ENCODE results near the gene TXNDC12.

TXNDC12 gene

GRCh38 chr1:52055066-52055865 lies at the start of gene TXNDC12:
Gene TXNDC12, minus strand, starts transcription at chr1:52055191. Its CDS starts 95 bp downstream, at chr1:52055096.
- H3K27me3 ChIP-seq (ENCODE audit: low read length) = no peaks in the 10 kb centered on the region
- no peaks in the 10 kb centered on the region for H3K9me3 ChIP-seq (ENCODE audit: insufficient read depth, low read length)
- no peak for TF ChIP-seq EZH2phosphoT487 (conservative IDR thresholded peaks at IDR 0.05; ENCODE audit: low read length)
- H3F3A ChIP-seq (ENCODE audit: insufficient read depth) = peaks cover 9% of the 10 kb centered on the region
- peaks cover 77% of the 10 kb centered on the region for H3K79me2 ChIP-seq (ENCODE audit: insufficient read depth, low read length)
- H4K20me1 ChIP-seq (ENCODE audit: low read depth, low read length) = peaks cover 3% of the 10 kb centered on the region; the same call in 1 of the 2 replicates
- H3K9me2 ChIP-seq (replicated peaks; ENCODE audit: insufficient read depth, low read length) = no peaks in the 10 kb centered on the region
- peak within 1 kb of the TSS; percentile 82 for H2AFZ ChIP-seq (ENCODE audit: low read depth, low read length, severe bottlenecking)
- H3K9ac ChIP-seq (ENCODE audit: low read length) = peak within 1 kb of the TSS; percentile 83
- peak within 1 kb of the TSS; percentile 73 for H3K27ac ChIP-seq (ENCODE audit: low read depth, low read length)
- no peaks in the 10 kb centered on the region; the same call in 1 of the 2 replicates for H3K36me3 ChIP-seq (ENCODE audit: low read length)
- H3K4me3 ChIP-seq (ENCODE audit: insufficient read depth, low read length, poor library complexity, severe bottlenecking) = peak within 1 kb of the TSS; percentile 77
- peak within 1 kb of the TSS; percentile 94 for H3K4me2 ChIP-seq (ENCODE audit: low read depth, low read length, poor library complexity, severe bottlenecking)

GRCh38 chr1:52102336-52103013 lies 47.5 kb upstream of the TXNDC12 start:
- Histone ChIP-seq H3K36me3 (ENCODE audit: low read length) (no peaks in the 10 kb centered on the region), H3F3A (ENCODE audit: insufficient read depth) (no peaks in the 10 kb centered on the region), H3K9me2 (replicated peaks; ENCODE audit: insufficient read depth, low read length) (no peaks in the 10 kb centered on the region), H3K9me3 (ENCODE audit: insufficient read depth, low read length) (no peaks in the 10 kb centered on the region), H3K4me2 (ENCODE audit: low read depth, low read length, poor library complexity, severe bottlenecking) (no peak overlapping the region), H4K20me1 (ENCODE audit: low read depth, low read length) (no peaks in the 10 kb centered on the region), H3K27me3 (ENCODE audit: low read length) (no peaks in the 10 kb centered on the region), H3K79me2 (ENCODE audit: insufficient read depth, low read length) (no peaks in the 10 kb centered on the region), H2AFZ (ENCODE audit: low read depth, low read length, severe bottlenecking) (no peak overlapping the region), H3K27ac (ENCODE audit: low read depth, low read length) (no peak overlapping the region), H3K9ac (ENCODE audit: low read length) (no peak overlapping the region), H3K4me3 (ENCODE audit: insufficient read depth, low read length, poor library complexity, severe bottlenecking) (no peak overlapping the region)
- TF ChIP-seq EZH2phosphoT487 (conservative IDR thresholded peaks at IDR 0.05; ENCODE audit: low read length) = no peak
- TF ChIP-seq CTCF (IDR thresholded peaks at IDR 0.05; ENCODE audit: insufficient read depth, low read length, poor library complexity, severe bottlenecking) = no peak

- Histone ChIP-seq H3K9ac (ENCODE audit: low read length) (no peak overlapping the region), H3F3A (ENCODE audit: insufficient read depth) (no peaks in the 10 kb centered on the region), H2AFZ (ENCODE audit: low read depth, low read length, severe bottlenecking) (no peak overlapping the region), H3K9me2 (replicated peaks; ENCODE audit: insufficient read depth, low read length) (no peaks in the 10 kb centered on the region), H3K36me3 (ENCODE audit: low read length) (no peaks in the 10 kb centered on the region), H3K4me3 (ENCODE audit: insufficient read depth, low read length, poor library complexity, severe bottlenecking) (no peak overlapping the region), H3K27ac (ENCODE audit: low read depth, low read length) (no peak overlapping the region), H3K79me2 (ENCODE audit: insufficient read depth, low read length) (no peaks in the 10 kb centered on the region), H3K4me2 (ENCODE audit: low read depth, low read length, poor library complexity, severe bottlenecking) (no peak overlapping the region), H4K20me1 (ENCODE audit: low read depth, low read length) (no peaks in the 10 kb centered on the region), H3K9me3 (ENCODE audit: insufficient read depth, low read length) (no peaks in the 10 kb centered on the region), H3K27me3 (ENCODE audit: low read length) (no peaks in the 10 kb centered on the region)
- no peak for TF ChIP-seq EZH2phosphoT487 (conservative IDR thresholded peaks at IDR 0.05; ENCODE audit: low read length)
- TF ChIP-seq CTCF (IDR thresholded peaks at IDR 0.05; ENCODE audit: insufficient read depth, low read length, poor library complexity, severe bottlenecking) = no peak
Observed at GRCh38 chr1:52098139-52098871, 43.3 kb upstream of the TXNDC12 start.
